Caco-2 (cell line): ENCODE results near the gene GAMT. TPM values are rescaled to one million over a fixed set of nuclear protein-coding genes. Genes with fewer than 3 reads are reported as not detected.

Experiments used
- BruUV-seq: library from RNA; stranded (reverse); fragments of 400-500 nt; replicated peaks from 2 replicates; lab custom pipeline; 2021; lab: Mats Ljungman, UMichigan
- CTCF ChIA-PET: fragments of 300-600 bp; sonication (Branson Sonifier 250); formaldehyde crosslinking; loops from one replicate; lab custom pipeline; 2022; ENCODE audit warnings: antibody characterized with exemption; lab: Charles Lee
- POLR2A ChIA-PET: fragments of 300-600 bp; sonication (Branson Sonifier 250); formaldehyde crosslinking; loops from one replicate; lab custom pipeline; 2022; ENCODE audit warnings: antibody characterized with exemption; lab: Charles Lee
- DNase-seq, 2 experiments: peaks; one replicate each; pipeline versions ENCODE4 v3.0.0 to v3.0.0-alpha.2; 2020 to 2022
- H3K27me3 ChIP-seq: replicated peaks from 2 replicates; pipeline ENCODE4 v1.6.0; 2011; ENCODE audit warnings: low read length; ENCODE audit not compliant: control insufficient read depth, insufficient read depth
- H3K36me3 ChIP-seq: 2 replicates; pipeline ENCODE4 v1.5.1; 2011; ENCODE audit warnings: low read length; ENCODE audit not compliant: control insufficient read depth, insufficient read depth
- H3K4me1 ChIP-seq: fragments of 250-450 bp; sonication (Bioruptor Pico); 2 replicates; pipeline ENCODE4 v1.5.1; 2020; ENCODE audit warnings: mild to moderate bottlenecking
- H3K4me3 ChIP-seq: 2 replicates; pipeline ENCODE4 v1.5.1; 2011; ENCODE audit warnings: low read depth, mild to moderate bottlenecking, control low read depth, low read length
- H3K9me3 ChIP-seq: fragments of 250-450 bp; sonication (Bioruptor Pico); 2 replicates; pipeline ENCODE4 v1.5.1; 2020; ENCODE audit warnings: mild to moderate bottlenecking, moderate library complexity
- H3K27ac Mint-ChIP-seq: one replicate; pipeline ENCODE4 v1.8.0; 2022; ENCODE audit warnings: mixed read lengths; ENCODE audit not compliant: unreplicated experiment
- H3K27me3 Mint-ChIP-seq: one replicate; pipeline ENCODE4 v1.8.0; 2022; ENCODE audit warnings: mixed read lengths; ENCODE audit not compliant: insufficient read depth, unreplicated experiment
- H3K36me3 Mint-ChIP-seq: one replicate; pipeline ENCODE4 v1.8.0; 2022; ENCODE audit warnings: mild to moderate bottlenecking, mixed read lengths; ENCODE audit not compliant: insufficient read depth, unreplicated experiment
- H3K4me1 Mint-ChIP-seq: one replicate; pipeline ENCODE4 v1.8.0; 2022; ENCODE audit warnings: low read depth, mixed read lengths; ENCODE audit not compliant: unreplicated experiment
- H3K4me3 Mint-ChIP-seq: one replicate; pipeline ENCODE4 v1.8.0; 2022; ENCODE audit warnings: mild to moderate bottlenecking, moderate library complexity, mixed read lengths; ENCODE audit not compliant: unreplicated experiment
- H3K9me3 Mint-ChIP-seq: one replicate; pipeline ENCODE4 v1.8.0; 2022; ENCODE audit warnings: mixed read lengths; ENCODE audit not compliant: unreplicated experiment
- intact Hi-C: fragments of 100-400 bp; cut with micrococcal nuclease; formaldehyde crosslinking; loops from one replicate; pipeline ENCODE4 v1.10.0; 2022; ENCODE audit not compliant: unreplicated experiment
- total RNA-seq: library from RNA; stranded (reverse); gene quantifications from 2 replicates; pipeline ENCODE4 v1.2.3, GENCODE V29; 2022
- TF ChIP-seq, protein P1 (sequence below), 2 experiments: fragments of 200-600 bp in 1 of 2; IDR thresholded peaks; 1 replicate in 1 of 2; 2 replicates in 1 of 2; pipeline versions ENCODE4 v1.5.1 to v1.8.0; 2011 to 2022; ENCODE audit warnings: antibody characterized with exemption in 1 of 2, control low read depth in 1 of 2, inconsistent platforms in 1 of 2, low read depth in 1 of 2, low read length in 1 of 2, mild to moderate bottlenecking in 1 of 2, moderate library complexity in 1 of 2; ENCODE audit not compliant: insufficient read depth in 1 of 2, severe bottlenecking in 1 of 2, unreplicated experiment in 1 of 2

GAMT gene
- total RNA-seq, 1 experiment from 2014 or later: 75.7 TPM

DNA sequence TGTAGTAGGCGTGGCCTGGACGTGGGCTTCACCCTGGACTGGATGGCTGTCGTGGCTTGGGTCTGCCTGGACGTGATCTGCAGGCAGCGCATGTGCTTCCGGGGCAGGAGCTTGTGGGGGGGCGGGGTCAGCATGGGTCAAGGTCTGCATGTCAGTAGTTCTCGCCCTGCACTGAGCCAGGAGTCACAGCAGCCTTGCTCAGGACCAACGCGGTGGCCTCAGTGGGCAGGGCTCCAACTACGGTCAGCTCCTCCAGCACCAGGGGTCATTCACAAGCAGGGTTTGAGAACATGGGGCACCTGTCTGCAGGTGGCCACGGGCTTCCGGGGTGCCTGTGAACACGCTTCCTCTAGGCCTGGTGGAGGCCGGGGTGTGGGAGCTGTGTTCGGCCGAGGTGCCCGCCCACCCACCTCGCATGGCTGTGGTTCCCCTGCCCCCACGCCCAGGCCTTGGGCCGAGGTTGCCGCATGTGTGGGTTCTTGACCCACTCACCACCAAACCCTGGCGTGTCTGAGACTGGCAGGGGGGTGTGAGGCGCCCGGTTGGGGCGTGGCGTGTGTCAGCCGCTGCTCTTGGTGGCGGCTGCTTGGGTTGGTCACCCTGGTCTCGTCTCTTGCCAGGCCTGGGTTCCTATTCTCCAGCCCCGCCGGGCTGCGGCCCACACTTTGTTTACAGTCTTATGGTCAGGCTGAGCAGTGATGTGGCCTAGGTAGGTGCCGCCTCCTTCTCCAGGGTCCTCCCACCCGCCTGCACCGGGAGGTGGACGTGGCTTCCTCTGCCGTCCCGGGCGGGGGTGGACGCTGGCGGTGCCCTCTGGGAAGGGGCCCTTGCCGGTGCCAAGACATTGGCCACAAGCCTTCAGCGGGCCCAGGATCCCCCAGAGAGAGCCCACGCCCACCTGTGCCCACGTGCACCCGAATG, 32.0 kb upstream of the GAMT start:
- CTCF ChIA-PET: interaction anchor here (0.6 kb wide), 1 partner anchor 121 kb away, joined by 4 read pairs; no protein-coding TSS in a partner anchor
- no peak for DNase-seq
- 0 out of 2 replicates have a peak, but pooled peaks cover 5% of the 10 kb centered on the region for H3K4me1 ChIP-seq
- Mint-ChIP-seq H3K27me3 (no peaks in the 10 kb centered on the region), H3K27ac (no peak overlapping the region), H3K36me3 (peaks cover 79% of the 10 kb centered on the region), H3K9me3 (no peaks in the 10 kb centered on the region), H3K4me1 (no peaks in the 10 kb centered on the region), H3K4me3 (no peak overlapping the region)
- TF ChIP-seq, protein P1, sequence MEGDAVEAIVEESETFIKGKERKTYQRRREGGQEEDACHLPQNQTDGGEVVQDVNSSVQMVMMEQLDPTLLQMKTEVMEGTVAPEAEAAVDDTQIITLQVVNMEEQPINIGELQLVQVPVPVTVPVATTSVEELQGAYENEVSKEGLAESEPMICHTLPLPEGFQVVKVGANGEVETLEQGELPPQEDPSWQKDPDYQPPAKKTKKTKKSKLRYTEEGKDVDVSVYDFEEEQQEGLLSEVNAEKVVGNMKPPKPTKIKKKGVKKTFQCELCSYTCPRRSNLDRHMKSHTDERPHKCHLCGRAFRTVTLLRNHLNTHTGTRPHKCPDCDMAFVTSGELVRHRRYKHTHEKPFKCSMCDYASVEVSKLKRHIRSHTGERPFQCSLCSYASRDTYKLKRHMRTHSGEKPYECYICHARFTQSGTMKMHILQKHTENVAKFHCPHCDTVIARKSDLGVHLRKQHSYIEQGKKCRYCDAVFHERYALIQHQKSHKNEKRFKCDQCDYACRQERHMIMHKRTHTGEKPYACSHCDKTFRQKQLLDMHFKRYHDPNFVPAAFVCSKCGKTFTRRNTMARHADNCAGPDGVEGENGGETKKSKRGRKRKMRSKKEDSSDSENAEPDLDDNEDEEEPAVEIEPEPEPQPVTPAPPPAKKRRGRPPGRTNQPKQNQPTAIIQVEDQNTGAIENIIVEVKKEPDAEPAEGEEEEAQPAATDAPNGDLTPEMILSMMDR (IDR thresholded peaks at IDR 0.05; ENCODE audit: insufficient read depth in 1 of 2, low read depth in 1 of 2, low read length in 1 of 2, severe bottlenecking in 1 of 2, unreplicated experiment in 1 of 2): no peak
- intact Hi-C loops: no loop called here
- no peaks in the 10 kb centered on the region for H3K27me3 ChIP-seq
- POLR2A ChIA-PET: no interaction called here
- no peaks in the 10 kb centered on the region for H3K9me3 ChIP-seq
- no TSS peak for BruUV-seq
- no peaks in the 10 kb centered on the region; the same call in 1 of the 2 replicates for H3K36me3 ChIP-seq
- no peak overlapping the region for H3K4me3 ChIP-seq

DNA sequence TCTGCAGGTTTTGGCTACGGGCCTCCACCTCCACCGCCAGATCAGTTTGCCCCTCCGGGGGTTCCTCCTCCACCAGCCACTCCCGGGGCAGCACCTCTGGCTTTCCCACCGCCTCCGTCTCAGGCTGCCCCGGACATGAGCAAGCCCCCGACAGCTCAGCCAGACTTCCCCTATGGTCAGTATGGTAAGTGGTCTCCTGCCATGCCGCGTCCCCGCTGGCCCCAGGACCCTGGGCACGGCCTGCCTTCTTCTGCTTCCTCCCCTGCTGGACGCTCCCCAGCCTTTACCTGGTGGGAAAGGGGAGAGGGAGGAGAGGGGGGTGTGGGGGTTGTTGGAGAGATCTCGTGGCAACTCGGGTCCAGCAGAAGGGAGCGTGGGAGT, 31.2 kb upstream of the GAMT start:
- H3K27me3 Mint-ChIP-seq: no peaks in the 10 kb centered on the region
- H3K27ac Mint-ChIP-seq: peak overlapping the region; percentile 35

More for the DNA sequence above, 31.2 kb upstream of the GAMT start:
- ChIA-PET POLR2A (no interaction called here), CTCF (interaction anchor here (0.6 kb wide), 1 partner anchor 120 kb away, joined by 4 read pairs; no protein-coding TSS in a partner anchor)
- H3K9me3 Mint-ChIP-seq: no peaks in the 10 kb centered on the region
- no peaks in the 10 kb centered on the region for H3K4me1 Mint-ChIP-seq
- TF ChIP-seq, protein P1 (IDR thresholded peaks at IDR 0.05; ENCODE audit: insufficient read depth in 1 of 2, low read depth in 1 of 2, low read length in 1 of 2, severe bottlenecking in 1 of 2, unreplicated experiment in 1 of 2): no peak
- no peaks in the 10 kb centered on the region for H3K27me3 ChIP-seq
- H3K4me1 ChIP-seq: 0 out of 2 replicates have a peak, but pooled peaks cover under 1% of the 10 kb centered on the region
- no peak overlapping the region for H3K4me3 ChIP-seq
- intact Hi-C loops: no loop called here
- DNase-seq: no peak
- peaks cover 79% of the 10 kb centered on the region for H3K36me3 Mint-ChIP-seq
- no peaks in the 10 kb centered on the region for H3K9me3 ChIP-seq
- no peak overlapping the region for H3K4me3 Mint-ChIP-seq
- no TSS peak for BruUV-seq
- H3K36me3 ChIP-seq: no peaks in the 10 kb centered on the region; the same call in 1 of the 2 replicates
